Measurements from ENCODE around the gene IGIP. TPM values are rescaled to one million over a fixed set of nuclear protein-coding genes. Genes with fewer than 3 reads are reported as not detected.

IGIP gene
- total and polyA plus RNA-seq, 2 donors (not counting 1 experiment from before 2014, with no cell fraction given), result 1.3 to 9.9 TPM

GRCh38 chr5:140145818-140146522, 20.2 kb downstream of the IGIP start:
- H3K27me3 ChIP-seq (replicated peaks in 1 of 4; ENCODE audit: control extremely low read depth in 1 of 4, control insufficient read depth in 3 of 4, insufficient read depth in 4 of 4, low read length in 3 of 4), result peaks cover 0 to 27% (median 11%) of the 10 kb centered on the region in 4 experiments
- ChIA-PET POLR2A (interaction anchor here (0.6 to 0.7 kb wide), 2 partner anchors 37 to 153 kb away, joined by 3 to 5 read pairs; no protein-coding TSS in a partner anchor), CTCF (interaction anchor here (0.7 to 23.0 kb wide), 20 partner anchors 10 to 1066 kb away, joined by 3 to 513 read pairs (median 8); partner anchors contain the start of genes CYSTM1, NRG2 and PURA)
- H3K4me3 ChIP-seq (ENCODE audit: control extremely low read depth in 1 of 5, extremely low read depth in 1 of 5, insufficient read depth in 1 of 5, low read depth in 2 of 5, low read length in 4 of 5), result peak overlapping the region in 4 of 5 experiments; percentile 22 to 43 (median 40)
- intact Hi-C loops (cut with micrococcal nuclease), result loop anchor here (2.0 kb wide), 1 partner anchor 39 kb away; no protein-coding TSS in a partner anchor
- H3K27ac Mint-ChIP-seq, result no peak overlapping the region
- H2AFZ ChIP-seq (ENCODE audit: insufficient read depth, low read depth, low read length, poor library complexity, severe bottlenecking), result peak overlapping the region; percentile 60
- H3K27me3 Mint-ChIP-seq, result peaks cover 20% of the 10 kb centered on the region
- H3K79me2 ChIP-seq (ENCODE audit: control insufficient read depth, insufficient read depth, low read length), result peaks cover 18% of the 10 kb centered on the region
- ATAC-seq (ENCODE audit: low read depth) (peak; percentile 73), DNase-seq (peak; percentile 77)
- H3K9me3 ChIP-seq (ENCODE audit: control extremely low read depth in 1 of 3, control insufficient read depth in 2 of 3, insufficient read depth in 1 of 3, low read length in 2 of 3), result peaks cover 0 to 3% (median 0%) of the 10 kb centered on the region in 3 donors
- H3K9me3 Mint-ChIP-seq (ENCODE audit: insufficient read depth), result no peaks in the 10 kb centered on the region
- H3K9ac ChIP-seq (ENCODE audit: low read length), result peak overlapping the region; percentile 46
- H3K4me2 ChIP-seq (replicated peaks; ENCODE audit: low read depth, low read length, poor library complexity, severe bottlenecking), result peak overlapping the region; percentile 83
- H3K4me1 ChIP-seq (ENCODE audit: control insufficient read depth in 2 of 2, insufficient read depth in 2 of 2, low read length in 2 of 2), result peaks cover 17 to 23% of the 10 kb centered on the region in 2 donors
- peaks cover 24% of the 10 kb centered on the region for H3K4me1 Mint-ChIP-seq
- H3K27ac ChIP-seq (ENCODE audit: low read length in 2 of 2), result no peak overlapping the region
- no peaks in the 10 kb centered on the region for H3K36me3 ChIP-seq (replicated peaks in 1 of 2; ENCODE audit: control extremely low read depth in 1 of 2, control insufficient read depth in 1 of 2, extremely low read depth in 1 of 2, insufficient read depth in 2 of 2, low read length in 1 of 2)
- TF ChIP-seq EZH2 (IDR thresholded peaks at IDR 0.05; ENCODE audit: borderline replicate concordance, insufficient read depth, low read depth, low read length, poor library complexity, severe bottlenecking) (no peak), CTCF (IDR thresholded peaks at IDR 0.05) (peak; percentile 79)
- 3% methylated on average over 63 of the region's 64 CpGs for WGBS (ENCODE audit: insufficient coverage)
- H3K4me3 Mint-ChIP-seq, result peak overlapping the region; percentile 66
- H4K20me1 ChIP-seq (ENCODE audit: control insufficient read depth, insufficient read depth, low read length, poor library complexity, severe bottlenecking), result peaks cover 47% of the 10 kb centered on the region

- ChIA-PET CTCF (interaction anchor here (0.7 to 23.0 kb wide), 14 partner anchors 9 to 103 kb away, joined by 3 to 513 read pairs (median 18); partner anchors contain the start of genes NRG2 and PURA), POLR2A (interaction anchor here (0.6 to 0.7 kb wide), 2 partner anchors 38 to 153 kb away, joined by 3 to 5 read pairs; no protein-coding TSS in a partner anchor)
- Mint-ChIP-seq H3K27me3 (peaks cover 20% of the 10 kb centered on the region), H3K9me3 (ENCODE audit: insufficient read depth) (no peaks in the 10 kb centered on the region), H3K4me1 (peaks cover 24% of the 10 kb centered on the region), H3K4me3 (peak overlapping the region; percentile 54), H3K27ac (no peak overlapping the region)
- TF ChIP-seq EZH2 (IDR thresholded peaks at IDR 0.05; ENCODE audit: borderline replicate concordance, insufficient read depth, low read depth, low read length, poor library complexity, severe bottlenecking) (no peak), CTCF (IDR thresholded peaks at IDR 0.05) (no peak)
- Histone ChIP-seq H3K4me3 (ENCODE audit: control extremely low read depth in 1 of 5, extremely low read depth in 1 of 5, insufficient read depth in 1 of 5, low read depth in 2 of 5, low read length in 4 of 5) (peak overlapping the region in 1 of 5 experiments; percentile 42), H4K20me1 (ENCODE audit: control insufficient read depth, insufficient read depth, low read length, poor library complexity, severe bottlenecking) (peaks cover 43% of the 10 kb centered on the region), H3K27ac (ENCODE audit: low read length in 2 of 2) (no peak overlapping the region), H2AFZ (ENCODE audit: insufficient read depth, low read depth, low read length, poor library complexity, severe bottlenecking) (peak overlapping the region; percentile 60), H3K4me2 (replicated peaks; ENCODE audit: low read depth, low read length, poor library complexity, severe bottlenecking) (peak overlapping the region; percentile 83), H3K9ac (ENCODE audit: low read length) (peak overlapping the region; percentile 46), H3K4me1 (ENCODE audit: control insufficient read depth in 2 of 2, insufficient read depth in 2 of 2, low read length in 2 of 2) (peaks cover 17 to 21% of the 10 kb centered on the region in 2 donors), H3K9me3 (ENCODE audit: control extremely low read depth in 1 of 3, control insufficient read depth in 2 of 3, insufficient read depth in 1 of 3, low read length in 2 of 3) (peaks cover 0 to 3% (median 0%) of the 10 kb centered on the region in 3 donors), H3K27me3 (replicated peaks in 1 of 4; ENCODE audit: control extremely low read depth in 1 of 4, control insufficient read depth in 3 of 4, insufficient read depth in 4 of 4, low read length in 3 of 4) (peaks cover 0 to 27% (median 11%) of the 10 kb centered on the region in 4 experiments), H3K79me2 (ENCODE audit: control insufficient read depth, insufficient read depth, low read length) (peaks cover 16% of the 10 kb centered on the region), H3K36me3 (replicated peaks in 1 of 2; ENCODE audit: control extremely low read depth in 1 of 2, control insufficient read depth in 1 of 2, extremely low read depth in 1 of 2, insufficient read depth in 2 of 2, low read length in 1 of 2) (no peaks in the 10 kb centered on the region)
- ATAC-seq (ENCODE audit: low read depth), result no peak
- 18% methylated on average over 14 of the region's 14 CpGs for WGBS (ENCODE audit: insufficient coverage)
- intact Hi-C loops (cut with micrococcal nuclease), result no loop called here
- DNase-seq, result no peak
These were observed 20.7 kb downstream of the IGIP start for GRCh38 chr5:140146523-140146842.
